H1 (cell line): ENCODE measurements around the gene FECH. TPM values are rescaled to one million over a fixed set of nuclear protein-coding genes. Genes with fewer than 3 reads are reported as not detected.
A peak's percentile ranks its signal among the peaks of the same experiment; 100 is the strongest.

ENCODE experiments used
- CTCF ChIA-PET: fragments of 300-600 bp; sonication (Branson Sonifier 250); formaldehyde crosslinking; loops from one replicate; lab custom pipeline; 2021; ENCODE audit not compliant: partially characterized antibody; lab: Charles Lee
- POLR2A ChIA-PET: fragments of 300-600 bp; sonication (Branson Sonifier 250); formaldehyde crosslinking; loops from one replicate; lab custom pipeline; 2021; ENCODE audit warnings: inconsistent platforms; ENCODE audit not compliant: partially characterized antibody; lab: Charles Lee
- DNase-seq, 2 experiments: peaks; one replicate each; pipeline versions ENCODE4 v3.0.0 to v3.0.0-alpha.2; 2010 to 2022; ENCODE audit warnings: low spot score in 2 of 2, low read depth in 1 of 2, mixed read lengths in 1 of 2
- FAIRE-seq: peaks from 2 replicates; lab custom pipeline; 2011; peaks lifted over from hg19 to GRCh38; lab: Jason Lieb, UNC
- H2AFZ ChIP-seq: 2 replicates; pipeline ENCODE4 v1.8.1; 2012; ENCODE audit warnings: low read length, inconsistent platforms
- H2AK5ac ChIP-seq: 2 replicates; pipeline ENCODE4 v1.6.1; 2013; ENCODE audit warnings: low read depth, low read length
- H2BK120ac ChIP-seq: replicated peaks from 2 replicates; pipeline ENCODE3; 2013; ENCODE audit warnings: low read depth, low read length, inconsistent platforms
- H2BK12ac ChIP-seq: 2 replicates; pipeline ENCODE4 v1.6.1; 2013; ENCODE audit warnings: low read depth, low read length
- H2BK15ac ChIP-seq: 2 replicates; pipeline ENCODE4 v1.6.1; 2013; ENCODE audit warnings: low read length
- H2BK20ac ChIP-seq: 2 replicates; pipeline ENCODE4 v1.6.1; 2013; ENCODE audit warnings: low read length
- H2BK5ac ChIP-seq: 2 replicates; pipeline ENCODE4 v1.6.1; 2013; ENCODE audit warnings: low read depth, low read length
- H3K14ac ChIP-seq: 2 replicates; pipeline ENCODE4 v1.6.1; 2013; ENCODE audit warnings: inconsistent platforms; ENCODE audit not compliant: insufficient read length
- H3K18ac ChIP-seq: 2 replicates; pipeline ENCODE4 v1.6.1; 2013; ENCODE audit warnings: low read length; ENCODE audit errors: extremely low read depth
- H3K23ac ChIP-seq: 2 replicates; pipeline ENCODE4 v1.6.1; 2013; ENCODE audit warnings: inconsistent platforms; ENCODE audit not compliant: insufficient read length
- H3K23me2 ChIP-seq: 2 replicates; pipeline ENCODE4 v1.6.1; 2013; ENCODE audit warnings: low read depth, low read length
- H3K27ac ChIP-seq: 2 replicates; pipeline ENCODE4 v1.6.1; 2011; ENCODE audit warnings: low read depth, low read length, inconsistent platforms
- H3K27me3 ChIP-seq, 4 experiments: replicated peaks in 1 of 4; 1 replicate in 1 of 4; 2 replicates in 3 of 4; pipeline versions ENCODE4 v1.6.1 to v1.8.1; 2011 to 2013; ENCODE audit warnings: low read length in 3 of 4, mild to moderate bottlenecking in 3 of 4, inconsistent platforms in 2 of 4, mixed read lengths in 2 of 4, moderate library complexity in 1 of 4; ENCODE audit not compliant: control insufficient read depth in 3 of 4, insufficient read depth in 3 of 4; ENCODE audit errors: extremely low read depth in 1 of 4
- H3K36me3 ChIP-seq, 4 experiments: 2 replicates each; pipeline versions ENCODE4 v1.6.1 to v1.8.1; 2011 to 2013; ENCODE audit warnings: mild to moderate bottlenecking in 4 of 4, low read length in 3 of 4, moderate library complexity in 2 of 4, control low read depth in 1 of 4, inconsistent platforms in 1 of 4; ENCODE audit not compliant: insufficient read depth in 4 of 4, control insufficient read depth in 2 of 4
- H3K4ac ChIP-seq: replicated peaks from 2 replicates; pipeline ENCODE3; 2013; ENCODE audit warnings: low read length, low read depth, mixed read lengths, inconsistent platforms; ENCODE audit not compliant: insufficient read length
- H3K4me1 ChIP-seq, 4 experiments: replicated peaks in 1 of 4; 1 replicate in 1 of 4; 2 replicates in 3 of 4; pipeline versions ENCODE4 v1.6.1 to v1.8.1; 2011 to 2013; ENCODE audit warnings: low read length in 3 of 4, inconsistent platforms in 2 of 4, mixed read lengths in 1 of 4; ENCODE audit not compliant: insufficient read depth in 4 of 4, control insufficient read depth in 3 of 4
- H3K4me2 ChIP-seq, 2 experiments: 2 replicates each; pipeline versions ENCODE4 v1.6.1 to v1.8.1; 2011 to 2013; ENCODE audit warnings: low read depth in 2 of 2, low read length in 2 of 2, control low read depth in 1 of 2, inconsistent platforms in 1 of 2, mild to moderate bottlenecking in 1 of 2; ENCODE audit not compliant: insufficient read depth in 1 of 2
- H3K4me3 ChIP-seq, 4 experiments: fragments of 200-600, 300-600 bp in 1 of 4; sonication (generic), shearing (Covaris generic), sonication (Bioruptor Twin) in 1 of 4; 2 replicates each; pipeline versions ENCODE4 v1.5.1 to v1.8.1; 2011 to 2016; ENCODE audit warnings: low read length in 4 of 4, low read depth in 3 of 4, control low read depth in 2 of 4, inconsistent platforms in 2 of 4, mild to moderate bottlenecking in 2 of 4, mixed read lengths in 1 of 4, moderate library complexity in 1 of 4; ENCODE audit not compliant: insufficient read depth in 2 of 4; ENCODE audit errors: extremely low read depth in 1 of 4
- H3K56ac ChIP-seq: replicated peaks from 2 replicates; pipeline ENCODE3; 2013; ENCODE audit warnings: low read depth, mild to moderate bottlenecking, mixed read lengths, low read length, inconsistent platforms; ENCODE audit not compliant: insufficient read length
- H3K79me1 ChIP-seq: 2 replicates; pipeline ENCODE4 v1.6.1; 2013; ENCODE audit warnings: low read depth, low read length, control low read depth
- H3K79me2 ChIP-seq, 2 experiments: 2 replicates each; pipeline versions ENCODE4 v1.6.1 to v1.8.1; 2012 to 2013; ENCODE audit warnings: low read length in 2 of 2, mild to moderate bottlenecking in 2 of 2, inconsistent platforms in 1 of 2; ENCODE audit not compliant: insufficient read depth in 2 of 2, control insufficient read depth in 1 of 2
- H3K9ac ChIP-seq, 4 experiments: replicated peaks in 1 of 4; 1 replicate in 1 of 4; 2 replicates in 3 of 4; pipeline versions ENCODE4 v1.6.1 to v1.8.1; 2011 to 2013; ENCODE audit warnings: low read depth in 3 of 4, low read length in 3 of 4, control low read depth in 2 of 4, mild to moderate bottlenecking in 2 of 4, moderate library complexity in 2 of 4, inconsistent platforms in 1 of 4; ENCODE audit errors: extremely low read depth in 1 of 4
- H3K9me3 ChIP-seq, 2 experiments: 2 replicates each; pipeline versions ENCODE4 v1.6.1 to v1.8.1; 2012 to 2013; ENCODE audit warnings: mild to moderate bottlenecking in 2 of 2, moderate library complexity in 2 of 2, control low read depth in 1 of 2, inconsistent platforms in 1 of 2, low read depth in 1 of 2, low read length in 1 of 2, mixed read lengths in 1 of 2; ENCODE audit not compliant: insufficient read depth in 2 of 2
- H4K20me1 ChIP-seq, 2 experiments: replicated peaks in 1 of 2; 2 replicates each; pipeline versions ENCODE3 to v1.8.1; 2011 to 2013; ENCODE audit warnings: inconsistent platforms in 2 of 2, low read length in 2 of 2, mild to moderate bottlenecking in 1 of 2; ENCODE audit not compliant: insufficient read depth in 2 of 2, control insufficient read depth in 1 of 2
- H4K5ac ChIP-seq: 2 replicates; pipeline ENCODE4 v1.6.1; 2013; ENCODE audit warnings: low read length, low read depth, mixed read lengths, inconsistent platforms; ENCODE audit not compliant: insufficient read length
- H4K8ac ChIP-seq: 2 replicates; pipeline ENCODE4 v1.8.0; 2013; ENCODE audit warnings: mild to moderate bottlenecking, moderate library complexity, low read length, inconsistent platforms; ENCODE audit not compliant: insufficient read depth; ENCODE audit errors: extremely low read depth
- H4K91ac ChIP-seq: replicated peaks from 2 replicates; pipeline ENCODE3; 2013; ENCODE audit warnings: low read length, mixed read lengths, inconsistent platforms; ENCODE audit not compliant: insufficient read length
- BACH1 ChIP-seq: IDR thresholded peaks from 2 replicates; pipeline ENCODE4 v1.6.1; 2012; ENCODE audit warnings: low read length, improper control_type of control experiment
- CREB1 ChIP-seq: IDR thresholded peaks from 2 replicates; pipeline ENCODE4 v1.6.1; 2012; ENCODE audit warnings: inconsistent platforms
- EP300 ChIP-seq, 2 experiments: IDR thresholded peaks; 1 replicate in 1 of 2; 2 replicates in 1 of 2; pipeline ENCODE4 v1.6.1; 2011 to 2012; ENCODE audit warnings: low read depth in 2 of 2, low read length in 2 of 2, mild to moderate bottlenecking in 2 of 2, borderline replicate concordance in 1 of 2, inconsistent platforms in 1 of 2, moderate library complexity in 1 of 2
- GTF2F1 ChIP-seq: IDR thresholded peaks from 2 replicates; pipeline ENCODE4 v1.6.1; 2012; ENCODE audit warnings: low read depth, low read length, improper control_type of control experiment, borderline replicate concordance
- JUN ChIP-seq: IDR thresholded peaks from 2 replicates; pipeline ENCODE4 v1.6.1; 2011; ENCODE audit warnings: low read depth, mild to moderate bottlenecking, improper control_type of control experiment, low read length
- MAX ChIP-seq: IDR thresholded peaks from 2 replicates; pipeline ENCODE4 v1.6.1; 2012; ENCODE audit warnings: inconsistent platforms
- NANOG ChIP-seq: IDR thresholded peaks from 2 replicates; pipeline ENCODE4 v1.6.1; 2011; ENCODE audit warnings: low read length, low read depth, mild to moderate bottlenecking, inconsistent platforms; ENCODE audit not compliant: insufficient read depth, poor library complexity, severe bottlenecking
- NRF1 ChIP-seq: IDR thresholded peaks from 2 replicates; pipeline ENCODE4 v1.6.1; 2011; ENCODE audit warnings: mild to moderate bottlenecking, low read depth, low read length, improper control_type of control experiment
- POU5F1 ChIP-seq: IDR thresholded peaks from 2 replicates; pipeline ENCODE4 v1.6.1; 2011; ENCODE audit warnings: low read depth, mild to moderate bottlenecking, low read length, moderate library complexity
- RXRA ChIP-seq: IDR thresholded peaks from 2 replicates; pipeline ENCODE4 v1.6.1; 2011; ENCODE audit warnings: low read depth, mild to moderate bottlenecking, low read length, moderate library complexity; ENCODE audit not compliant: insufficient read depth
- SAP30 ChIP-seq: fragments of 300-600 bp; sonication (generic); IDR thresholded peaks from 2 replicates; pipeline ENCODE4 v1.7.1; 2012; ENCODE audit warnings: low read length, moderate library complexity, mild to moderate bottlenecking, inconsistent platforms; ENCODE audit not compliant: insufficient read depth, insufficient replicate concordance
- SP2 ChIP-seq: IDR thresholded peaks from 2 replicates; pipeline ENCODE4 v1.6.1; 2012; ENCODE audit warnings: mild to moderate bottlenecking, low read length, inconsistent platforms
- WGBS, 2 experiments: shearing (Covaris generic) in 1 of 2; methylation state at CpG; one replicate each; pipeline versions ENCODE4 v1.1.6 to v1.1.7; 2013 to 2015; ENCODE audit warnings: low lambda C conversion rate in 2 of 2, mixed read lengths in 2 of 2, inconsistent platforms in 1 of 2, low coverage in 1 of 2, missing lambda C conversion rate in 1 of 2; ENCODE audit not compliant: insufficient replicate concordance in 2 of 2, insufficient coverage in 1 of 2, insufficient read length in 1 of 2; ENCODE audit errors: extremely low coverage in 1 of 2, missing lambda C conversion rate in 1 of 2; 5-methylcytosine and 5-hydroxymethylcytosine counted together
- polyA plus RNA-seq, 7 experiments: library from polyadenylated mRNA; depleted of rRNA in 3 of 7; stranded (reverse) in 5 of 7; unstranded in 2 of 7; fragments of >200 nt in 5 of 7; fragments of 200-250 nt in 2 of 7; gene quantifications; 1 replicate in 5 of 7; 2 replicates in 1 of 7; 4 replicates in 1 of 7; pipeline versions ENCODE4 v1.2.1 to v1.2.3, GENCODE V29; 2011 to 2013; ENCODE audit warnings: missing spikeins in 2 of 7, mixed read lengths in 2 of 7
- total RNA-seq: library from RNA; stranded (reverse); fragmentation: NEBNext Ultra II Directional; extraction: Animal tissue kit (Norgen Biotek cat#: 25700); gene quantifications from 2 replicates; pipeline ENCODE4 v1.2.1, GENCODE V29; 2021
- TF ChIP-seq, protein P1 (sequence below): IDR thresholded peaks from 2 replicates; pipeline ENCODE4 v1.6.1; 2012; ENCODE audit warnings: inconsistent platforms

The FECH gene
- total and polyA plus RNA-seq, 2 of the 8 experiments (the other 6 are each of a cell fraction or from before 2014, with no cell fraction given), result 13.1 to 26.6 TPM

DNA sequence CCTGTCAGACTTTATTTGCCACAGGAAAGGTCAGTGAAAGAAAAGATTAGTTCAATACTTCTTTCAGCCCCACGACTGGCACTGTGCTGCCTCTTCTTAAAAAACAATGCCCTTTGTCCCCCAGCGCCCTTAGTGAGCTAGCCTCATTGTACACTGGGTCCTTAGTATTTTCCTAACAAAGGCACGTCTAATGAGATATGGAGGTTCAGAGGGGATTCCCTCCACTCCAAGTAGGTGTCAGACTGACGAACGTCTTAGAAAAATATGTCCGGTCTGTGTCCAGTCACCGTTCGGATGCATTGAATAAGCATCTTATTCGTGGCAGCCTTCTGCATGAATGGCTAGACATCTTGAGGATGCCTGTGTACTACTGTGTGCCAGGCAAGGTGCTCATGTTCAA is 1.1 kb downstream of the FECH start:
- POLR2A ChIA-PET, result interaction anchor here (0.8 to 1.4 kb wide), 2 partner anchors 9 to 36 kb away, joined by 3 to 9 read pairs; partner anchors contain the start of gene NARS1
- H2BK15ac ChIP-seq, result no peak overlapping the region
- TF ChIP-seq MAX (no peak), RXRA (no peak), BACH1 (no peak), NANOG (no peak), JUN (no peak), POU5F1 (no peak), CREB1 (no peak), EP300 (IDR thresholded peaks at IDR 0.05; ENCODE audit: borderline replicate concordance in 1 of 2, low read depth in 2 of 2, low read length in 2 of 2) (no peak), SP2 (no peak), NRF1 (no peak), GTF2F1 (no peak), SAP30 (no peak)
- TF ChIP-seq, protein P1, sequence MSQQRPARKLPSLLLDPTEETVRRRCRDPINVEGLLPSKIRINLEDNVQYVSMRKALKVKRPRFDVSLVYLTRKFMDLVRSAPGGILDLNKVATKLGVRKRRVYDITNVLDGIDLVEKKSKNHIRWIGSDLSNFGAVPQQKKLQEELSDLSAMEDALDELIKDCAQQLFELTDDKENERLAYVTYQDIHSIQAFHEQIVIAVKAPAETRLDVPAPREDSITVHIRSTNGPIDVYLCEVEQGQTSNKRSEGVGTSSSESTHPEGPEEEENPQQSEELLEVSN, result no peak

More for the DNA sequence above, 1.1 kb downstream of the FECH start:
- H3K27ac ChIP-seq, result no peak overlapping the region
- no peak overlapping the region for H3K4ac ChIP-seq
- DNase-seq (no peak), FAIRE-seq (no peak)
- no peaks in the 10 kb centered on the region for H3K79me2 ChIP-seq
- no peak overlapping the region for H4K91ac ChIP-seq
- no peaks in the 10 kb centered on the region for H4K20me1 ChIP-seq
- peak overlapping the region; percentile 66 to 79 (median 68); a peak in 5 of 8 replicates for H3K4me3 ChIP-seq
- no peak overlapping the region for H2BK5ac ChIP-seq
- WGBS, 2 experiments, result 90% methylated on average over 9 of the region's 9 CpGs; no CpG with 5 or more reads in 1 of the 2 experiments
- H3K18ac ChIP-seq, result no peak overlapping the region
- peak overlapping the region; percentile 83 to 89 for H3K4me2 ChIP-seq
- no peak overlapping the region for H2AK5ac ChIP-seq
- H3K23ac ChIP-seq, result no peak overlapping the region
- no peaks in the 10 kb centered on the region; the same call in 1 of the 2 replicates for H3K79me1 ChIP-seq
- no peak overlapping the region for H4K5ac ChIP-seq
- no peaks in the 10 kb centered on the region for H3K27me3 ChIP-seq
- H3K9ac ChIP-seq, result no peak overlapping the region
- H3K36me3 ChIP-seq, result no peaks in the 10 kb centered on the region
- no peak overlapping the region for H2AFZ ChIP-seq
- H3K23me2 ChIP-seq, result peaks cover 3% of the 10 kb centered on the region; the same call in 1 of the 2 replicates
- no peak overlapping the region for H2BK20ac ChIP-seq
- H3K9me3 ChIP-seq, result no peaks in the 10 kb centered on the region
- H2BK12ac ChIP-seq, result no peak overlapping the region
- H4K8ac ChIP-seq, result no peak overlapping the region
- peaks cover 0 to 6% (median 4%) of the 10 kb centered on the region in 4 experiments; a peak in 5 of 7 replicates for H3K4me1 ChIP-seq
- no peak overlapping the region for H3K56ac ChIP-seq
- H2BK120ac ChIP-seq, result no peak overlapping the region
- H3K14ac ChIP-seq, result no peak overlapping the region
- CTCF ChIA-PET, result interaction anchor here (0.6 kb wide), 1 partner anchor 326 kb away, joined by 3 read pairs; no protein-coding TSS in a partner anchor
